ENCODE results near the gene DLEC1.
"Not testable (repeated sequence)": the region's sequence is repeated elsewhere in the genome, so short reads cannot be mapped to it uniquely, and the experiment has no call there.

Gene DLEC1

GRCh38 chr3:38085311-38085942 lies 46.4 kb downstream of the DLEC1 start:
- DNase-seq = no peak

GRCh38 chr3:38085943-38086324 lies 46.9 kb downstream of the DLEC1 start:
- DNase-seq = no peak

GRCh38 chr3:38086496-38086895 lies 47.5 kb downstream of the DLEC1 start:
- DNase-seq = no peak

- not testable (repeated sequence) for DNase-seq
These were observed 48.3 kb downstream of the DLEC1 start for GRCh38 chr3:38087278-38087677.

GRCh38 chr3:38088126-38089078 lies 49.4 kb downstream of the DLEC1 start:
- no peak for DNase-seq

GRCh38 chr3:38089163-38089562 lies 50.2 kb downstream of the DLEC1 start:
- DNase-seq = no peak

- no peak for DNase-seq
These were observed 51.4 kb downstream of the DLEC1 start for GRCh38 chr3:38090453-38090852.

GRCh38 chr3:38094999-38095398 lies 56.0 kb downstream of the DLEC1 start:
- DNase-seq = no peak

GRCh38 chr3:38095669-38096483 lies 56.9 kb downstream of the DLEC1 start:
- no peak for DNase-seq

- DNase-seq = no peak
These were observed 58.7 kb downstream of the DLEC1 start for GRCh38 chr3:38097446-38098375.

GRCh38 chr3:38098376-38098723 lies 59.3 kb downstream of the DLEC1 start:
- no peak for DNase-seq

GRCh38 chr3:38099518-38099917 lies 60.5 kb downstream of the DLEC1 start:
- DNase-seq = no peak

GRCh38 chr3:38100498-38100897 lies 61.5 kb downstream of the DLEC1 start:
- no peak for DNase-seq

GRCh38 chr3:38101811-38102443 lies 62.9 kb downstream of the DLEC1 start:
- DNase-seq = no peak

- DNase-seq = no peak
These were observed 63.4 kb downstream of the DLEC1 start for GRCh38 chr3:38102444-38102814.

- no peak for DNase-seq
These were observed 66.5 kb downstream of the DLEC1 start for GRCh38 chr3:38105525-38105924.

GRCh38 chr3:38107911-38108648 lies 69.1 kb downstream of the DLEC1 start:
- no peak for DNase-seq

- DNase-seq = no peak
These were observed 69.9 kb downstream of the DLEC1 start for GRCh38 chr3:38108649-38109579.

GRCh38 chr3:38109580-38110313 lies 70.7 kb downstream of the DLEC1 start:
- no peak for DNase-seq
